NCI-H2081 treated with DMSO at 0.1 percent for 48 hours (cell line): ENCODE results near the gene CASK.

Source experiments
- DNase-seq: peaks from one replicate; lab custom pipeline; 2025; lab: John Stamatoyannopoulos, UW

CASK gene

GRCh38 chrX:41828826-41829225 is 94.5 kb downstream of the CASK start:
- DNase-seq: no peak

- no peak for DNase-seq
These were observed 95.5 kb downstream of the CASK start for GRCh38 chrX:41827886-41828285.

- DNase-seq: no peak
These were observed 97.6 kb downstream of the CASK start for GRCh38 chrX:41825796-41826195.

- no peak for DNase-seq
These were observed 98.8 kb downstream of the CASK start for GRCh38 chrX:41824551-41824950.

GRCh38 chrX:41823402-41823801 is 100.0 kb downstream of the CASK start:
- DNase-seq: no peak

- no peak for DNase-seq
These were observed 100.5 kb downstream of the CASK start for GRCh38 chrX:41822892-41823291.

- no peak for DNase-seq
These were observed 115.3 kb downstream of the CASK start for GRCh38 chrX:41808047-41808446.

- no peak for DNase-seq
These were observed 120.4 kb downstream of the CASK start for GRCh38 chrX:41802958-41803357.

GRCh38 chrX:41799661-41800060 is 123.7 kb downstream of the CASK start:
- no peak for DNase-seq

GRCh38 chrX:41796577-41796976 is 126.8 kb downstream of the CASK start:
- DNase-seq: no peak

GRCh38 chrX:41796046-41796445 is 127.3 kb downstream of the CASK start:
- DNase-seq: no peak

GRCh38 chrX:41789374-41789773 is 134.0 kb downstream of the CASK start:
- no peak for DNase-seq

- no peak for DNase-seq
These were observed 137.7 kb downstream of the CASK start for GRCh38 chrX:41785685-41786084.

- no peak for DNase-seq
These were observed 141.9 kb downstream of the CASK start for GRCh38 chrX:41781500-41781899.

GRCh38 chrX:41779941-41780340 is 143.4 kb downstream of the CASK start:
- no peak for DNase-seq

GRCh38 chrX:41779030-41779564 is 144.3 kb downstream of the CASK start:
- no peak for DNase-seq

- no peak for DNase-seq
These were observed 161.7 kb downstream of the CASK start for GRCh38 chrX:41761702-41762101.

- DNase-seq: no peak
These were observed 162.2 kb downstream of the CASK start for GRCh38 chrX:41761169-41761568.

- DNase-seq: no peak
These were observed 163.5 kb downstream of the CASK start for GRCh38 chrX:41759817-41760216.

GRCh38 chrX:41758401-41758800 is 165.0 kb downstream of the CASK start:
- no peak for DNase-seq

GRCh38 chrX:41750716-41751115 is 172.6 kb downstream of the CASK start:
- no peak for DNase-seq

- no peak for DNase-seq
These were observed 183.5 kb downstream of the CASK start for GRCh38 chrX:41739871-41740270.

- no peak for DNase-seq
These were observed 186.3 kb downstream of the CASK start for GRCh38 chrX:41737065-41737464.

GRCh38 chrX:41734530-41734929 is 188.8 kb downstream of the CASK start:
- DNase-seq: no peak

GRCh38 chrX:41733939-41734338 is 189.4 kb downstream of the CASK start:
- no peak for DNase-seq
